Measurements from ENCODE around the gene HBE1. TPM values are rescaled to one million over a fixed set of nuclear protein-coding genes. Genes with fewer than 3 reads are reported as not detected.

The HBE1 gene
- total RNA-seq, 5 donors from 2014 or later (not counting 1 experiment from before 2014, with no cell fraction given): 3.1 to 3.2 (median 3.2) TPM; not detected in 2

Other genes starting within 250 kb of the HBE1 start
- not detected for gene OR52J3, start 223.4 kb downstream of the HBE1 start, total RNA-seq
- gene OR52E2, start 210.3 kb downstream of the HBE1 start, total RNA-seq: not detected
- gene OR52E1, start 200.4 kb downstream of the HBE1 start, total RNA-seq: not detected
- not detected for gene OR52A5, start 131.6 kb downstream of the HBE1 start, total RNA-seq
- not detected for gene OR52A1, start 115.2 kb downstream of the HBE1 start, total RNA-seq
- gene OR51V1, start 69.3 kb downstream of the HBE1 start, total RNA-seq: not detected
- gene HBB, start 42.9 kb downstream of the HBE1 start, total RNA-seq: 10 to 100 TPM in 1 of 5 donors, under 1 TPM in 4; 0.59 to 11.7 (median 0.70) TPM
- gene HBD, start 35.5 kb downstream of the HBE1 start, total RNA-seq: 1 to 10 TPM in 1 of 5 donors, under 1 TPM in 1, not detected in 3; 0.72 to 1.9 TPM
- 1 to 10 TPM in 3 of 5 donors, not detected in 2; 1.8 to 6.4 (median 3.3) TPM for gene HBG1, start 20.1 kb downstream of the HBE1 start, total RNA-seq
- gene HBG2, start 15.2 kb downstream of the HBE1 start, total RNA-seq: 10 to 100 TPM in 1 of 5 donors, 1 to 10 TPM in 2, not detected in 2; 5.8 to 13.4 (median 8.2) TPM
- not detected for gene OR51B4, start 32.0 kb upstream of the HBE1 start, total RNA-seq
- not detected for gene OR51B2, start 54.4 kb upstream of the HBE1 start, total RNA-seq
- under 1 TPM in 2 of 5 donors, not detected in 3; 0.39 to 0.45 TPM for gene OR51B5, start 73.6 kb upstream of the HBE1 start, total RNA-seq
- gene OR51B6, start 81.6 kb upstream of the HBE1 start, total RNA-seq: not detected
- gene OR51M1, start 113.9 kb upstream of the HBE1 start, total RNA-seq: not detected
- not detected for gene OR51Q1, start 152.2 kb upstream of the HBE1 start, total RNA-seq
- not detected for gene OR51I1, start 171.6 kb upstream of the HBE1 start, total RNA-seq
- gene OR51I2, start 179.4 kb upstream of the HBE1 start, total RNA-seq: not detected
- gene OR52D1, start 218.7 kb upstream of the HBE1 start, total RNA-seq: not detected
- under 1 TPM in 3 of 5 donors, not detected in 2; 0.16 to 0.37 (median 0.25) TPM for gene UBQLN3, start 240.0 kb upstream of the HBE1 start, total RNA-seq
- gene UBQLNL, start 246.8 kb upstream of the HBE1 start, total RNA-seq: 1 to 10 TPM in 1 of 5 donors, under 1 TPM in 4; 0.46 to 1.0 (median 0.63) TPM